Measurements from ENCODE around the gene TTC29.

- TF ChIP-seq CTCF (IDR thresholded peaks at IDR 0.05): no peak
- no peak for TF ChIP-seq POLR2A (IDR thresholded peaks at IDR 0.05)
Observed at GRCh38 chr4:146927695-146928094, 18.0 kb downstream of the TTC29 start.

Measured in esophagus squamous epithelium (tissue), 4 donors.